Prostate gland (tissue), 2 donors: Measurements from ENCODE around the gene JARID2.

Experiments
- POLR2A ChIP-seq: fragments of 450-650 bp; IDR thresholded peaks from one replicate; pipeline ENCODE4 v1.6.1; 2016; ENCODE audit warnings: antibody characterized with exemption, mild to moderate bottlenecking
- TF ChIP-seq, protein P1 (sequence below), 4 experiments: fragments of 200-600 bp in 2 of 4; fragments of 450-650 bp in 2 of 4; sonication (generic) in 2 of 4; IDR thresholded peaks; 1 replicate in 3 of 4; 2 replicates in 1 of 4; pipeline ENCODE4 v1.5.1; 2016 to 2019; ENCODE audit warnings: antibody characterized with exemption in 4 of 4, mild to moderate bottlenecking in 2 of 4, moderate library complexity in 2 of 4

GRCh38 chr6:15253203-15254022 lies 7.5 kb downstream of the JARID2 start:
- TF ChIP-seq, protein P1, sequence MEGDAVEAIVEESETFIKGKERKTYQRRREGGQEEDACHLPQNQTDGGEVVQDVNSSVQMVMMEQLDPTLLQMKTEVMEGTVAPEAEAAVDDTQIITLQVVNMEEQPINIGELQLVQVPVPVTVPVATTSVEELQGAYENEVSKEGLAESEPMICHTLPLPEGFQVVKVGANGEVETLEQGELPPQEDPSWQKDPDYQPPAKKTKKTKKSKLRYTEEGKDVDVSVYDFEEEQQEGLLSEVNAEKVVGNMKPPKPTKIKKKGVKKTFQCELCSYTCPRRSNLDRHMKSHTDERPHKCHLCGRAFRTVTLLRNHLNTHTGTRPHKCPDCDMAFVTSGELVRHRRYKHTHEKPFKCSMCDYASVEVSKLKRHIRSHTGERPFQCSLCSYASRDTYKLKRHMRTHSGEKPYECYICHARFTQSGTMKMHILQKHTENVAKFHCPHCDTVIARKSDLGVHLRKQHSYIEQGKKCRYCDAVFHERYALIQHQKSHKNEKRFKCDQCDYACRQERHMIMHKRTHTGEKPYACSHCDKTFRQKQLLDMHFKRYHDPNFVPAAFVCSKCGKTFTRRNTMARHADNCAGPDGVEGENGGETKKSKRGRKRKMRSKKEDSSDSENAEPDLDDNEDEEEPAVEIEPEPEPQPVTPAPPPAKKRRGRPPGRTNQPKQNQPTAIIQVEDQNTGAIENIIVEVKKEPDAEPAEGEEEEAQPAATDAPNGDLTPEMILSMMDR (IDR thresholded peaks at IDR 0.05) = no peak
- TF ChIP-seq POLR2A = no peak
